IMR-90 (cell line): ENCODE measurements around the gene PGA5. TPM values are rescaled to one million over a fixed set of nuclear protein-coding genes. Genes with fewer than 3 reads are reported as not detected.

Experiments used
- ATAC-seq: fragments of 200-7000 bp; cut with Tn5 transposase; 2 replicates; pipeline ENCODE4 v1.9.1; 2020; ENCODE audit warnings: low read depth, mild to moderate bottlenecking, moderate library complexity
- BruUV-seq: library from RNA; stranded (reverse); fragments of 400-500 nt; replicated peaks from 2 replicates; lab custom pipeline; 2021; lab: Mats Ljungman, UMichigan
- CTCF ChIA-PET: fragments of 300-600 bp; formaldehyde crosslinking; extraction: SDS; loops from one replicate; lab custom pipeline; 2021; ENCODE audit warnings: antibody characterized with exemption; lab: Yijun Ruan, JAX
- POLR2A ChIA-PET: fragments of 300-600 bp; sonication (Branson Sonifier 250); formaldehyde crosslinking; loops from one replicate; lab custom pipeline; 2022; ENCODE audit warnings: antibody characterized with exemption; ENCODE audit not compliant: unreplicated experiment; lab: Charles Lee
- DNase-seq: peaks from one replicate; pipeline ENCODE4 v3.0.0; 2013
- H2AFZ ChIP-seq: replicated peaks from 2 replicates; pipeline ENCODE3; 2013; ENCODE audit warnings: low read length, mild to moderate bottlenecking; ENCODE audit not compliant: poor library complexity
- H2AK5ac ChIP-seq: 2 replicates; pipeline ENCODE4 v1.6.1; 2013; ENCODE audit warnings: low read depth, low read length, inconsistent platforms
- H2AK9ac ChIP-seq: replicated peaks from 2 replicates; pipeline ENCODE3; 2013; ENCODE audit warnings: mild to moderate bottlenecking, low read depth, low read length, moderate library complexity; ENCODE audit not compliant: poor library complexity
- H2BK120ac ChIP-seq: 2 replicates; pipeline ENCODE4 v1.6.1; 2013; ENCODE audit warnings: low read depth, low read length, inconsistent platforms
- H2BK15ac ChIP-seq: 3 replicates; pipeline ENCODE4 v1.6.1; 2013; ENCODE audit warnings: low read depth, low read length, inconsistent platforms
- H2BK20ac ChIP-seq: 2 replicates; pipeline ENCODE4 v1.6.1; 2013; ENCODE audit warnings: low read depth, mild to moderate bottlenecking, inconsistent platforms, low read length, moderate library complexity
- H2BK5ac ChIP-seq: 2 replicates; pipeline ENCODE4 v1.6.1; 2013; ENCODE audit warnings: mild to moderate bottlenecking, low read depth, low read length, inconsistent platforms; ENCODE audit not compliant: poor library complexity, severe bottlenecking
- H3K14ac ChIP-seq: replicated peaks from 2 replicates; pipeline ENCODE4 v1.6.1; 2013; ENCODE audit warnings: low read depth, low read length, inconsistent platforms
- H3K18ac ChIP-seq: 2 replicates; pipeline ENCODE4 v1.6.1; 2013; ENCODE audit warnings: low read depth, low read length, control low read depth
- H3K23ac ChIP-seq: 2 replicates; pipeline ENCODE4 v1.6.1; 2013; ENCODE audit warnings: low read depth, low read length, inconsistent platforms
- H3K27ac ChIP-seq: 2 replicates; pipeline ENCODE4 v1.5.1; 2013; ENCODE audit warnings: mild to moderate bottlenecking, control low read depth, low read length; ENCODE audit not compliant: insufficient read depth
- H3K27me3 ChIP-seq: 2 replicates; pipeline ENCODE4 v1.6.1; 2013; ENCODE audit warnings: low read length; ENCODE audit not compliant: control insufficient read depth, insufficient read depth
- H3K36me3 ChIP-seq: 2 replicates; pipeline ENCODE4 v1.6.1; 2013; ENCODE audit warnings: low read length, mixed read lengths; ENCODE audit not compliant: control insufficient read depth, insufficient read depth
- H3K4ac ChIP-seq: 2 replicates; pipeline ENCODE4 v1.6.1; 2013; ENCODE audit warnings: low read depth, low read length, inconsistent platforms
- H3K4me1 ChIP-seq: 2 replicates; pipeline ENCODE4 v1.6.1; 2013; ENCODE audit warnings: low read length, mixed read lengths; ENCODE audit not compliant: control insufficient read depth, insufficient read depth
- H3K4me2 ChIP-seq: 2 replicates; pipeline ENCODE4 v1.6.1; 2013; ENCODE audit warnings: low read depth, mild to moderate bottlenecking, control low read depth, low read length, moderate library complexity
- H3K4me3 ChIP-seq: 2 replicates; pipeline ENCODE4 v1.5.1; 2013; ENCODE audit warnings: low read depth, mild to moderate bottlenecking, control low read depth, low read length, moderate library complexity; ENCODE audit not compliant: insufficient read depth
- H3K56ac ChIP-seq: 2 replicates; pipeline ENCODE4 v1.6.1; 2013; ENCODE audit warnings: low read length, inconsistent platforms; ENCODE audit not compliant: insufficient read depth; ENCODE audit errors: extremely low read depth
- H3K79me1 ChIP-seq, 2 experiments: 2 replicates each; pipeline ENCODE4 v1.6.1; 2013; ENCODE audit warnings: low read length in 2 of 2, inconsistent platforms in 1 of 2, low read depth in 1 of 2
- H3K9ac ChIP-seq: 2 replicates; pipeline ENCODE4 v1.6.1; 2013; ENCODE audit warnings: low read depth, low read length, control low read depth
- H3K9me1 ChIP-seq: 2 replicates; pipeline ENCODE4 v1.6.1; 2013; ENCODE audit warnings: low read length, inconsistent platforms; ENCODE audit not compliant: insufficient read depth
- H3K9me3 ChIP-seq: 2 replicates; pipeline ENCODE4 v1.6.1; 2013; ENCODE audit warnings: low read length; ENCODE audit not compliant: control insufficient read depth, insufficient read depth
- H4K20me1 ChIP-seq: 2 replicates; pipeline ENCODE4 v1.6.1; 2013; ENCODE audit warnings: low read length, inconsistent platforms; ENCODE audit not compliant: insufficient read depth
- H4K5ac ChIP-seq: 2 replicates; pipeline ENCODE4 v1.6.1; 2013; ENCODE audit warnings: mild to moderate bottlenecking, low read depth, low read length, control low read depth
- H4K8ac ChIP-seq, 2 experiments: 2 replicates each; pipeline ENCODE4 v1.6.1; 2013; ENCODE audit warnings: low read depth in 2 of 2, low read length in 2 of 2, control low read depth in 1 of 2, inconsistent platforms in 1 of 2
- H4K91ac ChIP-seq: 2 replicates; pipeline ENCODE4 v1.6.1; 2013; ENCODE audit warnings: low read depth, low read length, inconsistent platforms; ENCODE audit not compliant: insufficient read depth
- CEBPB ChIP-seq: IDR thresholded peaks from 2 replicates; pipeline ENCODE4 v1.6.1; 2012; ENCODE audit warnings: low read depth, low read length, improper control_type of control experiment
- CHD1 ChIP-seq: IDR thresholded peaks from 2 replicates; pipeline ENCODE4 v1.6.1; 2012; ENCODE audit warnings: low read depth, low read length, improper control_type of control experiment
- FOS ChIP-seq: fragments of 150-350 bp; IDR thresholded peaks from 2 replicates; pipeline ENCODE4 v1.6.1; 2016; ENCODE audit warnings: low read depth, low read length
- NFE2L2 ChIP-seq: fragments of 150-350 bp; IDR thresholded peaks from 2 replicates; pipeline ENCODE4 v1.6.1; 2016; ENCODE audit warnings: low read depth, mild to moderate bottlenecking, low read length
- POLR2A ChIP-seq: IDR thresholded peaks from 2 replicates; pipeline ENCODE4 v1.6.1; 2012; ENCODE audit warnings: mild to moderate bottlenecking, low read depth, low read length
- RAD21 ChIP-seq: IDR thresholded peaks from 2 replicates; pipeline ENCODE4 v1.6.1; 2012; ENCODE audit warnings: low read length, improper control_type of control experiment
- RFX5 ChIP-seq: IDR thresholded peaks from 2 replicates; pipeline ENCODE4 v1.8.0; 2012; ENCODE audit warnings: low read depth, mild to moderate bottlenecking, low read length, moderate library complexity
- SMC3 ChIP-seq: fragments of 150-350 bp; IDR thresholded peaks from 2 replicates; pipeline ENCODE4 v1.6.1; 2016; ENCODE audit warnings: low read depth, mild to moderate bottlenecking, antibody characterized with exemption, low read length, moderate library complexity
- WGBS, 2 experiments: methylation state at CpG; one replicate each; pipeline versions ENCODE4 v1.1.5 to v1.1.7; 2013; ENCODE audit warnings: missing lambda C conversion rate in 2 of 2; ENCODE audit not compliant: insufficient read length in 1 of 2; ENCODE audit errors: extremely low coverage in 2 of 2; 5-methylcytosine and 5-hydroxymethylcytosine counted together
- dilution Hi-C: fragments of 300-500 bp; cut with HindIII; formaldehyde crosslinking; loops from one replicate; pipeline ENCODE4 v1.14.3; 2018; ENCODE audit warnings: low sequenced_read_pairs; ENCODE audit not compliant: unreplicated experiment
- in situ Hi-C: fragments of 300-500 bp; cut with MboI; formaldehyde crosslinking; loops from 3 replicates; pipeline ENCODE4 v1.14.3; 2019; ENCODE audit warnings: low sequenced_read_pairs, inconsistent platforms, mixed read lengths
- intact Hi-C: fragments of 100-400 bp; cut with micrococcal nuclease; formaldehyde crosslinking; loops from 2 replicates; pipeline ENCODE4 v1.10.0; 2022
- polyA plus RNA-seq, 3 experiments: library from polyadenylated mRNA; depleted of rRNA; stranded (reverse); fragments of >200 nt; gene quantifications; 2 replicates each; pipeline ENCODE4 v1.2.3, GENCODE V29; 2012; ENCODE audit warnings: low replicate concordance in 1 of 3
- total RNA-seq: library from RNA; depleted of rRNA; stranded (reverse); fragments of >200 nt; gene quantifications from 2 replicates; pipeline ENCODE4 v1.2.3, GENCODE V29; 2012
- TF ChIP-seq, protein P1 (sequence below): fragments of 150-350 bp; IDR thresholded peaks from 2 replicates; pipeline ENCODE4 v1.6.1; 2017; ENCODE audit warnings: mild to moderate bottlenecking, antibody characterized with exemption, low read length, low read depth
- TF ChIP-seq, protein P2 (sequence below): conservative IDR thresholded peaks from 2 replicates; pipeline ENCODE4 v1.5.1; 2012; ENCODE audit warnings: mild to moderate bottlenecking, low read depth, low read length, improper control_type of control experiment

PGA5 gene
- total and polyA plus RNA-seq, 2 of the 4 experiments (the other 2 are of a cell fraction) = not detected

DNA sequence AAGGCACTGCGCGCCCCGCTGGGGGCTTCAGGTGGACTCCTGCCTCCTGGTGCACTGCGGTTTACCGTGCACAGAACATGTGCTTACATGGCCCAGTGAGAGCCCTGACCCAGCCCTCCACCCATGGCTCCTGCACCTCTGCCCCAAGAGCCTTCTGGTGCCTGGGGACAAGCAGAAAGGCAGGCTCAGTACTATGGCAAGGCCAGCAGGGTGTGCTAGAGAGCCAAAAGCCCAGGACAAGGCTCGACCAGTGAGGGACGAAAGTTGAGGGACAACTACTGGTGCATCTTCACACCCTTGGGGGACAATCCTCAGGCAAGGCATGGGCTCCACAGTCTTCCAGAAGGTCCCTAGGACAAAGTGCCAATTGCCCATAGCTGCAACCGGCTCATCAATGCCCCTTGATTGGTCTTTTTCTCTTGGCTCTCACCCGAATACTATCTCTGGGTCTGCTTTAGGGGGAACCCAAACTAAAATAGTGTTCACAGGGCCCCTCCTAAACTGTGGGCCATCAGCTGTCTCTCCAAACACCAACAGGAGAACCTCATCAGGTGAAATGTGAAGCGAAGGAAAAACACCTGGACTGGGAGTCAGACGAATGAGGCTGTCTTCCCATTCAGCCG is 13.5 kb downstream of the PGA5 start:
- peak overlapping the region; percentile 82 for H2AK9ac ChIP-seq
- H3K23ac ChIP-seq = no peak overlapping the region
- H3K4ac ChIP-seq = no peak overlapping the region
- peak; percentile 52 for DNase-seq
- TF ChIP-seq FOS (no peak), SMC3 (peak; percentile 75), CHD1 (no peak), RAD21 (peak; percentile 78), CEBPB (no peak), NFE2L2 (no peak), POLR2A (no peak), RFX5 (no peak)
- TF ChIP-seq, protein P1, sequence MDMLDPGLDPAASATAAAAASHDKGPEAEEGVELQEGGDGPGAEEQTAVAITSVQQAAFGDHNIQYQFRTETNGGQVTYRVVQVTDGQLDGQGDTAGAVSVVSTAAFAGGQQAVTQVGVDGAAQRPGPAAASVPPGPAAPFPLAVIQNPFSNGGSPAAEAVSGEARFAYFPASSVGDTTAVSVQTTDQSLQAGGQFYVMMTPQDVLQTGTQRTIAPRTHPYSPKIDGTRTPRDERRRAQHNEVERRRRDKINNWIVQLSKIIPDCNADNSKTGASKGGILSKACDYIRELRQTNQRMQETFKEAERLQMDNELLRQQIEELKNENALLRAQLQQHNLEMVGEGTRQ = no peak
- TF ChIP-seq, protein P2, sequence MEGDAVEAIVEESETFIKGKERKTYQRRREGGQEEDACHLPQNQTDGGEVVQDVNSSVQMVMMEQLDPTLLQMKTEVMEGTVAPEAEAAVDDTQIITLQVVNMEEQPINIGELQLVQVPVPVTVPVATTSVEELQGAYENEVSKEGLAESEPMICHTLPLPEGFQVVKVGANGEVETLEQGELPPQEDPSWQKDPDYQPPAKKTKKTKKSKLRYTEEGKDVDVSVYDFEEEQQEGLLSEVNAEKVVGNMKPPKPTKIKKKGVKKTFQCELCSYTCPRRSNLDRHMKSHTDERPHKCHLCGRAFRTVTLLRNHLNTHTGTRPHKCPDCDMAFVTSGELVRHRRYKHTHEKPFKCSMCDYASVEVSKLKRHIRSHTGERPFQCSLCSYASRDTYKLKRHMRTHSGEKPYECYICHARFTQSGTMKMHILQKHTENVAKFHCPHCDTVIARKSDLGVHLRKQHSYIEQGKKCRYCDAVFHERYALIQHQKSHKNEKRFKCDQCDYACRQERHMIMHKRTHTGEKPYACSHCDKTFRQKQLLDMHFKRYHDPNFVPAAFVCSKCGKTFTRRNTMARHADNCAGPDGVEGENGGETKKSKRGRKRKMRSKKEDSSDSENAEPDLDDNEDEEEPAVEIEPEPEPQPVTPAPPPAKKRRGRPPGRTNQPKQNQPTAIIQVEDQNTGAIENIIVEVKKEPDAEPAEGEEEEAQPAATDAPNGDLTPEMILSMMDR = peak; percentile 81
- no TSS peak for BruUV-seq
- ChIA-PET POLR2A (no interaction called here), CTCF (interaction anchor here (0.6 to 1.5 kb wide), 4 partner anchors 41 to 1681 kb away, joined by 3 to 8 read pairs (median 5); partner anchors contain the start of gene VWCE)
- 45% methylated on average over 8 of the region's 12 CpGs; no CpG with 5 or more reads in 1 of the 2 experiments for WGBS, 2 experiments
- H3K4me2 ChIP-seq = no peak overlapping the region
- H3K4me3 ChIP-seq = no peak overlapping the region
- no peak overlapping the region; the same call in 1 of the 2 replicates for H3K14ac ChIP-seq
- H3K79me1 ChIP-seq = no peaks in the 10 kb centered on the region
- no peaks in the 10 kb centered on the region for H3K9me3 ChIP-seq
- H2AFZ ChIP-seq = peak overlapping the region; percentile 71
- H3K27me3 ChIP-seq = peaks cover 1% of the 10 kb centered on the region; the same call in 1 of the 2 replicates
- H3K27ac ChIP-seq = no peak overlapping the region
- H4K5ac ChIP-seq = no peak overlapping the region
- intact Hi-C loops = loop anchor here (1.0 kb wide), 2 partner anchors 40 to 131 kb away; no protein-coding TSS in a partner anchor
- no peaks in the 10 kb centered on the region for H3K9me1 ChIP-seq
- no peak overlapping the region for H2BK5ac ChIP-seq
- ATAC-seq = peak; percentile 99
- H2AK5ac ChIP-seq = no peak overlapping the region
- H2BK120ac ChIP-seq = no peak overlapping the region
- dilution Hi-C loops = no loop called here
- no peak overlapping the region for H3K56ac ChIP-seq
- no peak overlapping the region for H3K9ac ChIP-seq
- no peaks in the 10 kb centered on the region for H4K20me1 ChIP-seq
- no peak overlapping the region for H2BK20ac ChIP-seq
- no peaks in the 10 kb centered on the region for H3K4me1 ChIP-seq
- H4K8ac ChIP-seq = no peak overlapping the region
- H3K36me3 ChIP-seq = no peaks in the 10 kb centered on the region
- H2BK15ac ChIP-seq = no peak overlapping the region
- in situ Hi-C loops = loop anchor here (5.0 kb wide), 1 partner anchor 62 kb away; no protein-coding TSS in a partner anchor
- no peak overlapping the region for H4K91ac ChIP-seq
- H3K18ac ChIP-seq = no peak overlapping the region
